ENCODE measurements around the gene CORIN.

Gene CORIN, protein sequence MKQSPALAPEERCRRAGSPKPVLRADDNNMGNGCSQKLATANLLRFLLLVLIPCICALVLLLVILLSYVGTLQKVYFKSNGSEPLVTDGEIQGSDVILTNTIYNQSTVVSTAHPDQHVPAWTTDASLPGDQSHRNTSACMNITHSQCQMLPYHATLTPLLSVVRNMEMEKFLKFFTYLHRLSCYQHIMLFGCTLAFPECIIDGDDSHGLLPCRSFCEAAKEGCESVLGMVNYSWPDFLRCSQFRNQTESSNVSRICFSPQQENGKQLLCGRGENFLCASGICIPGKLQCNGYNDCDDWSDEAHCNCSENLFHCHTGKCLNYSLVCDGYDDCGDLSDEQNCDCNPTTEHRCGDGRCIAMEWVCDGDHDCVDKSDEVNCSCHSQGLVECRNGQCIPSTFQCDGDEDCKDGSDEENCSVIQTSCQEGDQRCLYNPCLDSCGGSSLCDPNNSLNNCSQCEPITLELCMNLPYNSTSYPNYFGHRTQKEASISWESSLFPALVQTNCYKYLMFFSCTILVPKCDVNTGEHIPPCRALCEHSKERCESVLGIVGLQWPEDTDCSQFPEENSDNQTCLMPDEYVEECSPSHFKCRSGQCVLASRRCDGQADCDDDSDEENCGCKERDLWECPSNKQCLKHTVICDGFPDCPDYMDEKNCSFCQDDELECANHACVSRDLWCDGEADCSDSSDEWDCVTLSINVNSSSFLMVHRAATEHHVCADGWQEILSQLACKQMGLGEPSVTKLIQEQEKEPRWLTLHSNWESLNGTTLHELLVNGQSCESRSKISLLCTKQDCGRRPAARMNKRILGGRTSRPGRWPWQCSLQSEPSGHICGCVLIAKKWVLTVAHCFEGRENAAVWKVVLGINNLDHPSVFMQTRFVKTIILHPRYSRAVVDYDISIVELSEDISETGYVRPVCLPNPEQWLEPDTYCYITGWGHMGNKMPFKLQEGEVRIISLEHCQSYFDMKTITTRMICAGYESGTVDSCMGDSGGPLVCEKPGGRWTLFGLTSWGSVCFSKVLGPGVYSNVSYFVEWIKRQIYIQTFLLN
- 0 to 0.19 (median 0.09) reads per million in 3 donors for total RNA-seq

DNA sequence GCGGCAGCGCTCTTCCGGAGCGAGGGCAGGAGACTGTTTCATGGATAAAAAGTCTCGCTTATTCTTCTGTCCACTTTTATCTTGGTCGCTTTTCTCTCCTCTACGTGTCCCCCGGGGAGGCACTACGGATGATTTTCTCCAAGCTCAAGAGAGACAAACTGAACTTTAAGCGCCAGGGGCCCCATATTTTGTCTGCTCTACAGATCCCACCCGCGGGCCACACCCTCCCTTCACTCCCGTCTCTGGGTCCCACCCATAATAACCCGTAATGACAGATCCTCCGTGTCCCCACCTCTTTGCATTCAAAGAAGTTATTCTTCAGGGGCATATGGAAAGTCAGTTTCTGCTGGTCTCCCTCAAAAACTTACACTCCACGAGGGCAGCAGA lies at the start of gene CORIN:
Gene CORIN (minus strand): TSS at position 160 of the 387 bp plus-strand sequence. CDS start 118 bp downstream, at position 42.
- no peaks in the 10 kb centered on the region for H3K9me3 ChIP-seq (ENCODE audit: control insufficient read depth, low read length)
- peak within 1 kb of the TSS; percentile 69 for H3K4me3 ChIP-seq (ENCODE audit: insufficient read depth, low read depth, low read length, poor library complexity, severe bottlenecking)
- H3K27ac ChIP-seq (ENCODE audit: insufficient read depth, low read length, poor library complexity, severe bottlenecking) = no peak within 1 kb of the TSS
- DNase-seq = no peak
- H3K27me3 ChIP-seq (replicated peaks; ENCODE audit: control insufficient read depth, insufficient read depth, low read length, poor library complexity, severe bottlenecking) = no peaks in the 10 kb centered on the region
- peaks cover 12% of the 10 kb centered on the region for H3K4me1 ChIP-seq (ENCODE audit: control insufficient read depth, insufficient read depth, low read length, poor library complexity, severe bottlenecking)
- H3K36me3 ChIP-seq (ENCODE audit: control insufficient read depth, insufficient read depth, low read length) = no peaks in the 10 kb centered on the region

DNA sequence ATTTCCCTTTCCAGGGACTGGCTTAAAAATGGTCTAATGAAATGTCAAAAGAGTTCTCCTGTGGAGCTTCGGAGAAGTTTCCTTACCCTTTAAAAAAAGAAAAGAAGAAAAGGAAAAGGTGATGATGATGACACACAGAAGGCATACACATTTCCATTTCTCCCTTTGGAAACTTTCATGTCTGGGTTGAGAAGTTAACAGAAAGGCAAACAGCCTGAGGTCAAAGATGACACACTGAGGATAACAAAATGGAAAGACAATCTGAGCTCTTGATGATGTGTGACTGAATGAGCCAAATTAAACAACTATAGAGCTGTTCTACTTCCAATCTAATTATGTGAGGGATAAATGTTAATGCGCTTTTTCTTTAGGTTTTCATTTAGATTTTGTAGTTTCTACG lies 44.4 kb upstream of the CORIN start:
- DNase-seq = no peak
- H3K36me3 ChIP-seq (ENCODE audit: control insufficient read depth, insufficient read depth, low read length) = peaks cover 31% of the 10 kb centered on the region
- H3K4me1 ChIP-seq (ENCODE audit: control insufficient read depth, insufficient read depth, low read length, poor library complexity, severe bottlenecking) = no peaks in the 10 kb centered on the region
- no peak overlapping the region for H3K27ac ChIP-seq (ENCODE audit: insufficient read depth, low read length, poor library complexity, severe bottlenecking)
- no peak overlapping the region for H3K4me3 ChIP-seq (ENCODE audit: insufficient read depth, low read depth, low read length, poor library complexity, severe bottlenecking)
- no peaks in the 10 kb centered on the region for H3K27me3 ChIP-seq (replicated peaks; ENCODE audit: control insufficient read depth, insufficient read depth, low read length, poor library complexity, severe bottlenecking)
- H3K9me3 ChIP-seq (ENCODE audit: control insufficient read depth, low read length) = no peaks in the 10 kb centered on the region

DNA sequence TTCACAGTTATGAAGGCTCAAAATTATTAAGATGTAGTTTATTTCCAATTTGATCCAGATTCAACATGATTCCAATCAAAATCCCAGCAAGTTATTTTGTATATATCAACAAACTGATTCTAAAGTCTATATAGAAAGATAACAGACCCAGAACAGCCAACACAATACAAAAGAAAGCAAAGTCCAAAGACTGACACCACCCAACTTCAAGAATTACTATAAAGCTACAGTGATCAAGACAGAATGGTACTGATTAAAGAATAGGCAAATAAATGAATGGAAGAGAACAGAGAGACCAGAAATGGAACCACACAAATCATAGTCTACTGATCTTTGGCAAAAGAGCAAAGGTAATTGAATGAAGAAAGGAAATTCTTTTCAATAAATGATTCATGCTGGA lies 41.6 kb upstream of the CORIN start:
- no peak for DNase-seq
- H3K36me3 ChIP-seq (ENCODE audit: control insufficient read depth, insufficient read depth, low read length) = peaks cover 24% of the 10 kb centered on the region
- H3K9me3 ChIP-seq (ENCODE audit: control insufficient read depth, low read length) = no peaks in the 10 kb centered on the region
- no peak overlapping the region for H3K4me3 ChIP-seq (ENCODE audit: insufficient read depth, low read depth, low read length, poor library complexity, severe bottlenecking)
- H3K27me3 ChIP-seq (replicated peaks; ENCODE audit: control insufficient read depth, insufficient read depth, low read length, poor library complexity, severe bottlenecking) = no peaks in the 10 kb centered on the region
- H3K4me1 ChIP-seq (ENCODE audit: control insufficient read depth, insufficient read depth, low read length, poor library complexity, severe bottlenecking) = no peaks in the 10 kb centered on the region
- no peak overlapping the region for H3K27ac ChIP-seq (ENCODE audit: insufficient read depth, low read length, poor library complexity, severe bottlenecking)

DNA sequence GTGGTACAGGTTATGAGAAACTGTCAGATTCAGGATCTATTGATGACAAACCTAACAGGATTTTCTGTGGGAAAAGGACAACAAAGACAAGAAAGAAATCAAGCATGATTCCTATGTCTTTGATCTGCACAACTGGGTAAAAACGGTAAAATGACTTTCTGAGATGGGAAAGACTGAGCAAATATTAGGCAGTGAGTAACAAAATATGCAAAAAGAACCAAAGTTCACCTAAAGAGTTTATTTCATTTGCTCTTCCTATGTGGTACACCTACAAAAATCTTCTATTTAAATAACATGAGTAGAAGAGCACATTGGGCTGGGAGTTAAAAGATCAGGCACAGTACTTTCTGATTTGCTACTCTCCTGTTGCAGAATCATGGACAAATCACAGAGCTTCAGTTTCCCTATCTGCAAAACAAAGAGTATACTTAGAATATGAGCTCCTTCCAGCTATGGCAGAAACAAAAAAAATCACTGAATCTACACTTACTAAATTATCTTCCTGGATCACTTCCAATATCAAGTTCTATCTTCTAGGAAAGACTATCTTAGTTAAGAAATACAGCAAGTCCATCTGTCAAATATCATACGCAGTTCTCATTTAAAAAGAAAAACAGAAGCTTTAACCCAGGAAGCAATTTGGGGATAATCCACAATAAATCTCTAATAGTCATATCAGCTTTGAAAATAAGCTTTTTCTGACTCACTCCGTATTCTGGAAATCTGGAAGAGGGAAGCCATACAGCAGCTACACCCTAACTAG lies 39.1 kb upstream of the CORIN start:
- H3K27me3 ChIP-seq (replicated peaks; ENCODE audit: control insufficient read depth, insufficient read depth, low read length, poor library complexity, severe bottlenecking) = no peaks in the 10 kb centered on the region
- no peaks in the 10 kb centered on the region for H3K9me3 ChIP-seq (ENCODE audit: control insufficient read depth, low read length)
- no peak overlapping the region for H3K4me3 ChIP-seq (ENCODE audit: insufficient read depth, low read depth, low read length, poor library complexity, severe bottlenecking)
- H3K36me3 ChIP-seq (ENCODE audit: control insufficient read depth, insufficient read depth, low read length) = peaks cover 19% of the 10 kb centered on the region
- H3K4me1 ChIP-seq (ENCODE audit: control insufficient read depth, insufficient read depth, low read length, poor library complexity, severe bottlenecking) = no peaks in the 10 kb centered on the region
- DNase-seq = no peak
- no peak overlapping the region for H3K27ac ChIP-seq (ENCODE audit: insufficient read depth, low read length, poor library complexity, severe bottlenecking)

DNA sequence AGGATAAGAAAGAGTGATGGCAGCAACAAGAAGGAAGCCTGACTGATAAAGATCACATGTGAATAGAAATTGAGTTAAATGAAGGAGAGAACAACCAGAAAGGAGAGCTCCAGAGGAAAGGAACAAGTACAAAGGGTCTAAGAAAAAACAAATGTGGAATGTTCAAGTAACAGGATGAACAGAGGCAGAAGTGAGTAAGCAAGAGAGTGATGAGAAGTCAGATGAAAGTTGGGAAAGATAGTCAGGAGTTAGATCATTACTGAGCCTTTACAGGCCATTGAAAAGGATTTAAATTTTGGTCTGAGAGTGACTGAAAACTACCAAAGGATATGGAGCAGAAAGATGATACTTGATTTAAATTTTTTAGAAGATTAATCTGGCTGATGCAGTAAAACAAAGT lies 38.4 kb upstream of the CORIN start:
- no peaks in the 10 kb centered on the region for H3K9me3 ChIP-seq (ENCODE audit: control insufficient read depth, low read length)
- H3K4me1 ChIP-seq (ENCODE audit: control insufficient read depth, insufficient read depth, low read length, poor library complexity, severe bottlenecking) = no peaks in the 10 kb centered on the region
- H3K27me3 ChIP-seq (replicated peaks; ENCODE audit: control insufficient read depth, insufficient read depth, low read length, poor library complexity, severe bottlenecking) = no peaks in the 10 kb centered on the region
- H3K4me3 ChIP-seq (ENCODE audit: insufficient read depth, low read depth, low read length, poor library complexity, severe bottlenecking) = no peak overlapping the region
- no peak overlapping the region for H3K27ac ChIP-seq (ENCODE audit: insufficient read depth, low read length, poor library complexity, severe bottlenecking)
- H3K36me3 ChIP-seq (ENCODE audit: control insufficient read depth, insufficient read depth, low read length) = peaks cover 19% of the 10 kb centered on the region
- no peak for DNase-seq

DNA sequence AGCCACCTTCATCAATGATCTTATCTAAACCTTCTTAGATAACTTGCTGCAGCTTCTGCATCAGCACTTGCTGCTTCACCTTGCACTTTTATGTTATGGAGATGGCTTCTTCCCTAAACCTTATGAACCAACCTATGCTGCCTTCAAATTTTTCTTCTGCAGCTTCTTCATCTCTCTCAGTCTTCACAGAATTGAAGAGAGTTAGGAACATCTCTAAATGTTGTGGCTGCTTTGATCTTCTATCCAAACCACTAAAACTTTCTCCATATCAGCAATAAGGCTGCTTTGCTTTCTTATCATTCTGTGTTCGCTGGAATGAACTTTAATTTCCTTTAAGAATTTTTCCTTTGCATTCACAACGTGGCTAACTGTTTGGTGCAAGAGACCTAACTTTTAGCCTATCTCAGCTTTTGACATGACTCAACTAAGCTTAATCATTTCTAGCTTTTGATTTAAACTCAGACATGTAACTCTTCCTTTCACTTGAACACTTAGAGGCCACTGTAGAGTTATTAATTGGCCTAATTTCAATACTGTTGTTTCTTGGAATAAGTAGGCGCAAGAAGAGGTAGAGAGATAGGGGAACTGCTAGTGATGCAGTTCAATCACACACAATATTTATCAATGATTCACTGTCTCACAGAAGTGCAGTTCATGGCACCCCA lies 36.1 kb upstream of the CORIN start:
- H3K4me1 ChIP-seq (ENCODE audit: control insufficient read depth, insufficient read depth, low read length, poor library complexity, severe bottlenecking) = no peaks in the 10 kb centered on the region
- DNase-seq = no peak
- no peak overlapping the region for H3K27ac ChIP-seq (ENCODE audit: insufficient read depth, low read length, poor library complexity, severe bottlenecking)
- H3K27me3 ChIP-seq (replicated peaks; ENCODE audit: control insufficient read depth, insufficient read depth, low read length, poor library complexity, severe bottlenecking) = no peaks in the 10 kb centered on the region
- peaks cover 19% of the 10 kb centered on the region for H3K36me3 ChIP-seq (ENCODE audit: control insufficient read depth, insufficient read depth, low read length)
- H3K4me3 ChIP-seq (ENCODE audit: insufficient read depth, low read depth, low read length, poor library complexity, severe bottlenecking) = no peak overlapping the region
- H3K9me3 ChIP-seq (ENCODE audit: control insufficient read depth, low read length) = no peaks in the 10 kb centered on the region

DNA sequence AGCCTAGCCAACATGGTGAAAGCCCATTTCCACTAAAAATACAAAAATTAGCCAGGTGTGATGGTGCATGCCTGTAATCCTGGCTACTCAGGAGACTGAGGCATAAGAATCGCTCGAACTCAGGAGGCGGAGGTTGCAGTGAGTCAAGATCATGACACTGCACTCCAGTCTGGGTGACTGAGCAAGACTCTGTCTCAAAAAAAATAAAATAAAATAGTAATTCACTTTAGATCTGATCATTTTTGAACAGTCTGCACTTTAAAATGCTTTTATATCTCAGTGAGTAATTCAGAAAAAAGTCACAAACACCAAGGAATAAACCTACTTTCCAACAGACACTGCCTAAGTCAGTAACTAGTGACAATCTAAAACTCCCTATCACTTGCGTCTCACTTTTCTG lies 25.6 kb upstream of the CORIN start:
- no peak overlapping the region for H3K27ac ChIP-seq (ENCODE audit: insufficient read depth, low read length, poor library complexity, severe bottlenecking)
- H3K4me1 ChIP-seq (ENCODE audit: control insufficient read depth, insufficient read depth, low read length, poor library complexity, severe bottlenecking) = no peaks in the 10 kb centered on the region
- H3K27me3 ChIP-seq (replicated peaks; ENCODE audit: control insufficient read depth, insufficient read depth, low read length, poor library complexity, severe bottlenecking) = no peaks in the 10 kb centered on the region
- H3K4me3 ChIP-seq (ENCODE audit: insufficient read depth, low read depth, low read length, poor library complexity, severe bottlenecking) = no peak overlapping the region
- no peaks in the 10 kb centered on the region for H3K9me3 ChIP-seq (ENCODE audit: control insufficient read depth, low read length)
- DNase-seq = no peak
- H3K36me3 ChIP-seq (ENCODE audit: control insufficient read depth, insufficient read depth, low read length) = no peaks in the 10 kb centered on the region

DNA sequence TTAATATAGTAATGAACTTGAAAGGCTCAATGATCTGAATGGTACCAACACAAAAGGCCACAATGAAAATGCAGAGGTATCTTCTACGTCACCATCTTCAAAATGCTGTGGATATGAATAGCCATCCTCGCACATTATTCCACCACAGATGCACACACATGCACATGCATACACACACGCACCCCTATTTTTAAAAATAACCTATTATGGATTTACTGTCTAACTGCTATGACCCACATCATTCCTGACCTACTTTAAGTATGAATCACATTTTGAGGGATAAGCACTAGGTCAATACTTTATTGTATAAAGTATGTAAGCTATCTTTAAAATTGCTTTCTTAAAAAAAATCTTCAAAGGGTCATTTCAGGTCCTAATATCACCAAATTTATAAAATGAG lies 24.4 kb upstream of the CORIN start:
- Histone ChIP-seq H3K27ac (ENCODE audit: insufficient read depth, low read length, poor library complexity, severe bottlenecking) (no peak overlapping the region), H3K4me3 (ENCODE audit: insufficient read depth, low read depth, low read length, poor library complexity, severe bottlenecking) (no peak overlapping the region), H3K36me3 (ENCODE audit: control insufficient read depth, insufficient read depth, low read length) (no peaks in the 10 kb centered on the region), H3K4me1 (ENCODE audit: control insufficient read depth, insufficient read depth, low read length, poor library complexity, severe bottlenecking) (no peaks in the 10 kb centered on the region), H3K27me3 (replicated peaks; ENCODE audit: control insufficient read depth, insufficient read depth, low read length, poor library complexity, severe bottlenecking) (no peaks in the 10 kb centered on the region), H3K9me3 (ENCODE audit: control insufficient read depth, low read length) (no peaks in the 10 kb centered on the region)
- DNase-seq = no peak

DNA sequence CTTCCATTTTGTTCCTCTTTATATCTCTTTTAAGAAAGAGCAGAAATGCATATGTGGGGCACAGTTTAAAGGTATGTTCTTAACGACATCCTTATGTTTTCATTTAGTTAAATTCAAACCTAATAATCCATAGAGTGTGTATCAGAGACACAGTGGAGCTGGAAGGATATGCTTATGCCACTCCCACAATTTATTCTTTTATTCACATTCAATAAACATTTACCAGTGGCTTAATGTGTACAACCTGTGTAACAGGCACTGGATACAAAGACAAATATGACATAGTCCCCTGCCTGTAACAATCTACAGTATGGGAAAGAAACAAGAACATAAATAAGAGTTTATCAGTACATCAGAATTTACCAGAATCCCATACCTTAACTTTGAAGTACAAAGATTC lies 22.4 kb upstream of the CORIN start:
- DNase-seq = no peak
- Histone ChIP-seq H3K9me3 (ENCODE audit: control insufficient read depth, low read length) (no peaks in the 10 kb centered on the region), H3K4me1 (ENCODE audit: control insufficient read depth, insufficient read depth, low read length, poor library complexity, severe bottlenecking) (no peaks in the 10 kb centered on the region), H3K36me3 (ENCODE audit: control insufficient read depth, insufficient read depth, low read length) (no peaks in the 10 kb centered on the region), H3K4me3 (ENCODE audit: insufficient read depth, low read depth, low read length, poor library complexity, severe bottlenecking) (no peak overlapping the region), H3K27me3 (replicated peaks; ENCODE audit: control insufficient read depth, insufficient read depth, low read length, poor library complexity, severe bottlenecking) (no peaks in the 10 kb centered on the region), H3K27ac (ENCODE audit: insufficient read depth, low read length, poor library complexity, severe bottlenecking) (no peak overlapping the region)
